ENCODE results near the gene GABRR3.

DNA sequence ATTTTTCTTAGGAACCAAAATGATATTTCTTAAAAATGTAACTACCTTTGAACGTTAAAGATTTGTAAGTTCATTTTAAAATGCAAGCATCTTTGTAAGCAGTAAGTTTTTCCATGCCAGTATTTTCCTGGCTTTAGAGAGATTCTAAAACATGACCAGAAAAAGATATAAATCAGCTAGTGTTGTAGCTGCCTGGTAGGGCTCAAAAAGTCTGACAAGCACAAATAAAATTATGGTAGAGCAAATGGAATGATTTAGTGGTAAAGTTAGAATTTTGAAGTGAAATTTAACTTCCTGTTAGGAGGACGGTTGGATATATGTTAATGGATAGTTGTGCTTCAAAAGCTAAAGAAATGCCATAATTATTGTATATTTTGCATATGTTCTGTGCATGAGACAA, 29.7 kb downstream of the GABRR3 start:
- TF ChIP-seq, protein P1, sequence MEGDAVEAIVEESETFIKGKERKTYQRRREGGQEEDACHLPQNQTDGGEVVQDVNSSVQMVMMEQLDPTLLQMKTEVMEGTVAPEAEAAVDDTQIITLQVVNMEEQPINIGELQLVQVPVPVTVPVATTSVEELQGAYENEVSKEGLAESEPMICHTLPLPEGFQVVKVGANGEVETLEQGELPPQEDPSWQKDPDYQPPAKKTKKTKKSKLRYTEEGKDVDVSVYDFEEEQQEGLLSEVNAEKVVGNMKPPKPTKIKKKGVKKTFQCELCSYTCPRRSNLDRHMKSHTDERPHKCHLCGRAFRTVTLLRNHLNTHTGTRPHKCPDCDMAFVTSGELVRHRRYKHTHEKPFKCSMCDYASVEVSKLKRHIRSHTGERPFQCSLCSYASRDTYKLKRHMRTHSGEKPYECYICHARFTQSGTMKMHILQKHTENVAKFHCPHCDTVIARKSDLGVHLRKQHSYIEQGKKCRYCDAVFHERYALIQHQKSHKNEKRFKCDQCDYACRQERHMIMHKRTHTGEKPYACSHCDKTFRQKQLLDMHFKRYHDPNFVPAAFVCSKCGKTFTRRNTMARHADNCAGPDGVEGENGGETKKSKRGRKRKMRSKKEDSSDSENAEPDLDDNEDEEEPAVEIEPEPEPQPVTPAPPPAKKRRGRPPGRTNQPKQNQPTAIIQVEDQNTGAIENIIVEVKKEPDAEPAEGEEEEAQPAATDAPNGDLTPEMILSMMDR (IDR thresholded peaks at IDR 0.05; ENCODE audit: poor library complexity, severe bottlenecking) = no peak
- no peak for TF ChIP-seq RAD21 (conservative IDR thresholded peaks at IDR 0.05)

Measured in neural cell (in vitro differentiated cells).